ENCODE results near the gene APOM.

APOM gene

DNA sequence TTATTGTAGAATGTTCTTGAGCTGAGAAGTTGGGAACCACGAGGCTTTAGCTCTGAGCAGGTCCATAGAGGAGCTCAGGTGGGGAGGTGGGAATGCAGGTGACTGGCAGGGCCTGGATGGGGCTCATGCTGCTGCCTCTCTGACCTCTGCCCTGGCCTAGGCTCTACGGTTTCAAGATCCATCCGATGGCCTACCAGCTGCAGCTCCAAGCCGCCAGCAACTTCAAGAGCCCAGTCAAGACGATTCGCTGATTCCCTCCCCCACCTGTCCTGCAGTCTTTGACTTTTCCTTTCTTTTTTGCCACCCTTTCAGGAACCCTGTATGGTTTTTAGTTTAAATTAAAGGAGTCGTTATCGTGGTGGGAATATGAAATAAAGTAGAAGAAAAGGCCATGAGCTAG, 14.0 kb downstream of the APOM start, which contains the start of gene LY6G5B:
LY6G5B (plus strand) TSS at position 301 of the 400 bp plus-strand sequence. CDS start 975 bp downstream, outside the sequence.
- no peak within 1 kb of the TSS for H3K4me3 ChIP-seq (ENCODE audit: low read depth, low read length)
- no peak for DNase-seq (ENCODE audit: low read depth)
- TF ChIP-seq, protein P1, sequence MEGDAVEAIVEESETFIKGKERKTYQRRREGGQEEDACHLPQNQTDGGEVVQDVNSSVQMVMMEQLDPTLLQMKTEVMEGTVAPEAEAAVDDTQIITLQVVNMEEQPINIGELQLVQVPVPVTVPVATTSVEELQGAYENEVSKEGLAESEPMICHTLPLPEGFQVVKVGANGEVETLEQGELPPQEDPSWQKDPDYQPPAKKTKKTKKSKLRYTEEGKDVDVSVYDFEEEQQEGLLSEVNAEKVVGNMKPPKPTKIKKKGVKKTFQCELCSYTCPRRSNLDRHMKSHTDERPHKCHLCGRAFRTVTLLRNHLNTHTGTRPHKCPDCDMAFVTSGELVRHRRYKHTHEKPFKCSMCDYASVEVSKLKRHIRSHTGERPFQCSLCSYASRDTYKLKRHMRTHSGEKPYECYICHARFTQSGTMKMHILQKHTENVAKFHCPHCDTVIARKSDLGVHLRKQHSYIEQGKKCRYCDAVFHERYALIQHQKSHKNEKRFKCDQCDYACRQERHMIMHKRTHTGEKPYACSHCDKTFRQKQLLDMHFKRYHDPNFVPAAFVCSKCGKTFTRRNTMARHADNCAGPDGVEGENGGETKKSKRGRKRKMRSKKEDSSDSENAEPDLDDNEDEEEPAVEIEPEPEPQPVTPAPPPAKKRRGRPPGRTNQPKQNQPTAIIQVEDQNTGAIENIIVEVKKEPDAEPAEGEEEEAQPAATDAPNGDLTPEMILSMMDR (IDR thresholded peaks at IDR 0.05; ENCODE audit: low read depth, low read length, missing control alignments): no peak

- TF ChIP-seq, protein P1 (IDR thresholded peaks at IDR 0.05; ENCODE audit: low read depth, low read length, missing control alignments): no peak
- no peak for DNase-seq (ENCODE audit: low read depth)
- H3K4me3 ChIP-seq (ENCODE audit: low read depth, low read length): no peak overlapping the region
Observed at GRCh38 chr6:31676322-31676903, 20.7 kb downstream of the APOM start.

DNA sequence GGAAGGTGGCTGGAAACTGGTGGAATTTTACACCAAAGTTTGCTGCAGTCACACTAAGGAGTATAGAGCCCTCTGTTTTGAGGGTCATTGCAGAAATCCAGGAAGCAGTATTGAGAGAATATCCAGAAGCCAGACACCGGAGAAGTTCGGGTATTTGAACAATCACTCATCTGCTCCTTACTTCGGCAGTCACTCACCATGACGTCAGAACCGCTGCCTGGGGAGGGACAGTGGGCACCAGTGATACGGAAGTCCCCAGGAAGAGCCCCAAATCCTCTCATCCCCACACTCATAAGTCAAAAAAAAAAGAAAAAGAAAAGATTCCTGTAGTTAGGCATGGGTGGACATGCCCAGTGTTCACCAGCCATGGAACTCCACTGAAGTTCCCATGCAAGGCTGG, 21.2 kb downstream of the APOM start:
- DNase-seq (ENCODE audit: low read depth): no peak
- no peak overlapping the region for H3K4me3 ChIP-seq (ENCODE audit: low read depth, low read length)
- TF ChIP-seq, protein P1 (IDR thresholded peaks at IDR 0.05; ENCODE audit: low read depth, low read length, missing control alignments): no peak

DNA sequence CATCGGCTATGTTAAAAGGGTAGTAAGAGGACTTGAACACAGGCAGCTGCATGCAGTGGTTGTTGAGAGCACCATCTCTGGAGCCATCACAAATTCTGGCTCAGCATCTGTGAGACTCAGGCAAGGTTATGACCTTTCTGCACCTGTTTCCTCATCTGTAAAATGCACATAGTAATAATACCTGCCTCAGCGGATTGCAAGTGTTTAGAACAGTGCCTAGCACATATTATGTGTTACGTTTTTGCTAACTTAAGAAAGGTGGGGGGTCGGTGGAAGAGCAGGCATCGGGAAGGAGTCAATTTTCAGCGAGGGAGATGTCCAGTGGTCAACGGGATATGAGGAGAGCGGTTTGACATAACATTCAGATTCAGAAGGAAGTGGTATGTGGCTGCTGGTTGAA, 22.3 kb downstream of the APOM start:
- H3K4me3 ChIP-seq (ENCODE audit: low read depth, low read length): no peak overlapping the region
- DNase-seq (ENCODE audit: low read depth): no peak
- TF ChIP-seq, protein P1 (IDR thresholded peaks at IDR 0.05; ENCODE audit: low read depth, low read length, missing control alignments): no peak

- DNase-seq (ENCODE audit: low read depth): peak; percentile 61
- H3K4me3 ChIP-seq (ENCODE audit: low read depth, low read length): peak within 1 kb of the TSS; percentile 44
- TF ChIP-seq, protein P1 (IDR thresholded peaks at IDR 0.05; ENCODE audit: low read depth, low read length, missing control alignments): peak; percentile 77
Observed at GRCh38 chr6:31680226-31681134, 24.8 kb downstream of the APOM start, which contains the start of gene LY6G5C. LY6G5C (minus strand) TSS chr6:31681067; CDS start chr6:31680373, 694 bp downstream.

GRCh38 chr6:31681135-31681671, 25.5 kb downstream of the APOM start:
- TF ChIP-seq, protein P1 (IDR thresholded peaks at IDR 0.05; ENCODE audit: low read depth, low read length, missing control alignments): peak; percentile 15
- H3K4me3 ChIP-seq (ENCODE audit: low read depth, low read length): peak overlapping the region; percentile 44
- DNase-seq (ENCODE audit: low read depth): no peak

Measured in GM12864 (cell line).